Left renal pelvis (tissue), 4 donors: ENCODE measurements around the gene DLG5. TPM values are rescaled to one million over a fixed set of nuclear protein-coding genes. Genes with fewer than 3 reads are reported as not detected.

Experiments used
- DNase-seq, 4 donors: peaks; one replicate each; pipeline ENCODE4 v3.0.0-alpha.2; 2013; ENCODE audit warnings: low read depth in 4 of 4, low spot score in 3 of 4
- polyA plus RNA-seq, 4 donors: library from polyadenylated mRNA; unstranded; fragments of 120-200 nt; gene quantifications; one replicate each; pipeline ENCODE4 v1.2.1, GENCODE V29; 2013; ENCODE audit not compliant: insufficient read length in 4 of 4

Gene DLG5
- polyA plus RNA-seq, 4 donors: 36.3 to 47.2 (median 39.2) TPM

DNA sequence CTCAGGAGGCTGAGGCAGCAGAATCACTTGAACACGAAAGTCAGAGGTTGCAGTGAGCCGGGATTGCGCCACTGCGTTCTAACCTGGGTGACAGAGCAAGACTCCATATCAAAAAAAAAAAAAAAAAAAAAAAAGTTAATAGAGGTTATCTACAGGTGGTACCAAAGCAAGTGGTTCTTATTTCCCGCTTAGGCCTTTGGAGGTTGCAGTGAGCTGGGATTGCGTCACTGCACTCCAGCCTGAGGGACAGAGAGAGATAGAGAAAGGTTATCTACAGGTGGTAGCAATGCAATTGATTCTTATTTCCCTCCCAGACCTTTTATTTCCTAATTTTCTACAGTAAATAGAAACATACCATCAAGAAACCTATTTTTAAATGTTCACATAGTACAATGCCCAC lies 98.2 kb downstream of the DLG5 start:
- DNase-seq: no peak

DNA sequence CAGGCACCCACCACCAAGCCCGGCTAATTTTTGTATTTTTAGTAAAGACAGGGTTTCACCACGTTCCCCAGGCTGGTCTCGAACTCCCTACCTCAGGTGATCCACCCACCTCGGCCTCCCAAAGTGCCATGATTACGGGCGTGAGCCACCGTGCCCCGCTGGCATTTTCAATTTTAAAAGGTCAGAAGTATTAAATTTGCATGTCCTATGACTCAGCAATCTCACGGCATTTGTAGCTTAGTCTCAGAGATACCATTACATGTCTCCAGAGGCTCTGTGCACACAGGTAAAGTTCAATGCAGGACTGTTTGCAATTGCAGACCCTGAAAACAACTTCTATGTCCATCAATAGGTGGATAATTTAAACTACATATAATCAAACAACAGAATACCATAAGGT lies 99.2 kb downstream of the DLG5 start:
- no peak for DNase-seq

DNA sequence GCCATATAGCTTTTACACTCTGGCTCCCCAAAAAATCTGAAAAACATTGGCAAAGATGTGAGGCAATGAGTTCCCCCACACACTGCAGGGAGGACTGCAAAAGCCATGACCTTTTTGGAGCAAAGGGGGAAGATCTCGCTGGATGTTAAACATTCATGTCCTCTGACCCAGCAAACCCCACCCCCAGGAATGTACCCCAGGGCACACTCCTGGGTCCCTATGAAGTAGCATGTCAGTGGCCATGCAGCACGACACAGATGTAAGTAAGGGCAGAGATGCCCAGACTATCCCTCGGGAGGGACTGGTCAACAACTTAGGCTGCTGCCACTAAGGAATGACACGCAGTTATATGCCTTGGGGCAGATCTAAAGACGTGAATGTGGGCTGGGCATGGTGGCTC lies 100.6 kb downstream of the DLG5 start:
- no peak for DNase-seq

DNA sequence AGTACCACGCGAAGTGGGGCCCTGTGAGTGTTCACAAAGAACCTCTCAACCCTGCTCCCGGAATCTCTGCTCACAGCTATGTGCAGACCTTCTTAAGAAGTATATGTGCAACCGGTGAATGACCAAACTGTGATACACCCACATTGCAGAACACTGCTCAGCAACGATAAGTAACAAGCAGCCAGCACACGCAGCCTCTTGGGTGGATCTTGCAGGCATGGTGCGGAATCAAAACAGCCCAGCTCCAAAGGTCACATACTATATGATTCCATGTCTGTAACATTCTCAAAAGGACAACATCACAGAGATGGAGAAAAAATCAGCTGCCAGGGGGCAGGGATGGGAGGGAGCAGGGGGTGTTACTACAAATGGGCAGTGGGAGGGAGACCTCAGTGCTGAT lies 101.6 kb downstream of the DLG5 start:
- DNase-seq: no peak

DNA sequence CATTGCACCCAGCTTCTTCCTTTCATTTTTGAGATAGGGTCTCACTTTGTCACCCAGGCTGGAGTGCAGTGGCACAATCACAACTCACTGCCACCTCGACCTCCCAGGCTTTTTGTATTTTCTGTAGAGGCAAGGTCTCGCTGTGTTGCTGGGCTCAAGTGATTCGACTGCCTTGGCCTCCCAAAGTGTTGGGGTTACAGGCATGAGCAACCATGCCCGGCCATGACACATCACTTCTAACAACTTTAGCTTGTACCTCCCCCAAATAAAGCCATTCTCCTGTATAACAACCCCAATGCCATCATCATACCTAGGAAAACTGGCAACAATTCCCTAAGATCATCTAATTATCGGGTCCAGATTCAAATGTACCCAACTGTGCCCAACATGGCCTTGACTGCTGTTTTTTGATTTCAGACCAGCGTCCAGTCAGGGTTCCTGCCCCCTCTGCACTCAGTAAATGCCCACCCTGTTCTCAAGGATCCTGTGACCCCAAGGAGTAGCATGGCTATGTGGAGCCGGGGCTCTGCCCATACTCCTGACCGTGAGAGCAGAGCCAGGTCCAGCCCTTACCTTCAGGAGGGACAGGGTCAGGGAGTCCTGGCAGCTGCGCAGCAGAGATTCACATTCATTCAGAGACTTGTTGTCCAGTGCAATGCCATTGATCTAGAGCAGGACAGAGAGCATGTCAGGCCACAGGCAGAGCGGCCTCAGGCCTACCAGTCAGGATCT lies 102.6 kb downstream of the DLG5 start:
- no peak for DNase-seq

DNA sequence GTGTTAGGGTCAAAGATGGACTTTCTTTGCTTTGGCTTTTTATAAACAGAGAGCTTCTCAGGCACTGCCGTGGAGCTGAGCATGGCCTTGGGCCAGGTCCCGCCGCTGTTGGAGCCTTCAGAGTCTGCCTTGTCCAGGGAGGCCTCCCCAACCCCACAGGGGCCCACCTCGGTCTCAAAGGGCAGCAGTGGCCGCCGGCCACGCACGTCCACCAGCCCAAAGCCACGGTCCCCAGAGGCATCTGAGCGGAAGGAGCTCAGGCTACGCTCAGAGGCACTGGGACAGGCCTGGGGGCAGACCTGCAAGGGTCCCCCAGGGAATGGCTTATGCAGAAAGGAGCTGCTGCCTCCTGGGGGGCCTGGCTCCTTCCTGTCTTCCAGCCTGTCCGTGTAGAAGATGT lies 105.0 kb downstream of the DLG5 start:
- no peak for DNase-seq

DNA sequence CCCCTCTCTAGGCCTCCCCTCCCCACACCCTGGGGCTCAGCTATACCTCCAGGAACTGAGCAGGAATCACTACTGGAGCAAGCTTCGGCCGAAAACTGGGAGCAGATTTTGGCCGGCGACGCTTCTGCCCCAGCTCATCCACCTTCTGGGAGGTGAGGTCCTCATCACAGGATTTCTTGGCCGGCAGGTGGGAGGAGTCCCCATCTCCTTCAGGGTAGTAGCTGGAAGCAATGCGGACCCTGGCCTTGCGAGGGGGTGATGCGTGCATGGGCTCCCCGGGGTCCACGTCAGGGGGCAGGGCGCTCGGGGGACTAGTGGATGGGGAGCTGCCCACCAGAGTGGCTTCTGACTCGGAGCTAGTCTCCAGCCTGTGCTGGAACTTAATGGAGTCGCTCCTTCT lies 105.5 kb downstream of the DLG5 start:
- no peak for DNase-seq

DNA sequence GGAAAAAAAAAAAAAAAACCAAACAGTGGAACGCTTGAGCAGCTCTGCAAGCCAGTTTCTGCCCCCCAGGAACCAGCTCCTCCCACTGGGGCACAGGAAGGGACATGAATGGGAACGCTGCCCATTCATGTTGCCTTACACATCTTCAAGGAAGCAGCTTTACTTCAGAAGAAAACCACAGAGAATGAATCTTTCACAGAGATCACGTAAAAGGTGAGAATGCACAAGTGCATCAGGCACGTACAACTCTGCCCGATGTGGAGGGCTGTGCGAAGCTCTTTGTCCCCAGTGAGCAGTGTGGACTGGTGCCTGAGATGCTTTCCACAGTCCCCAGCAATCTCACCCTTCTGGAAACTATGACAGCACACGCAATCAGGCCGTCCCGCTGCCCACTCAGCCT lies 106.2 kb downstream of the DLG5 start:
- DNase-seq: no peak

DNA sequence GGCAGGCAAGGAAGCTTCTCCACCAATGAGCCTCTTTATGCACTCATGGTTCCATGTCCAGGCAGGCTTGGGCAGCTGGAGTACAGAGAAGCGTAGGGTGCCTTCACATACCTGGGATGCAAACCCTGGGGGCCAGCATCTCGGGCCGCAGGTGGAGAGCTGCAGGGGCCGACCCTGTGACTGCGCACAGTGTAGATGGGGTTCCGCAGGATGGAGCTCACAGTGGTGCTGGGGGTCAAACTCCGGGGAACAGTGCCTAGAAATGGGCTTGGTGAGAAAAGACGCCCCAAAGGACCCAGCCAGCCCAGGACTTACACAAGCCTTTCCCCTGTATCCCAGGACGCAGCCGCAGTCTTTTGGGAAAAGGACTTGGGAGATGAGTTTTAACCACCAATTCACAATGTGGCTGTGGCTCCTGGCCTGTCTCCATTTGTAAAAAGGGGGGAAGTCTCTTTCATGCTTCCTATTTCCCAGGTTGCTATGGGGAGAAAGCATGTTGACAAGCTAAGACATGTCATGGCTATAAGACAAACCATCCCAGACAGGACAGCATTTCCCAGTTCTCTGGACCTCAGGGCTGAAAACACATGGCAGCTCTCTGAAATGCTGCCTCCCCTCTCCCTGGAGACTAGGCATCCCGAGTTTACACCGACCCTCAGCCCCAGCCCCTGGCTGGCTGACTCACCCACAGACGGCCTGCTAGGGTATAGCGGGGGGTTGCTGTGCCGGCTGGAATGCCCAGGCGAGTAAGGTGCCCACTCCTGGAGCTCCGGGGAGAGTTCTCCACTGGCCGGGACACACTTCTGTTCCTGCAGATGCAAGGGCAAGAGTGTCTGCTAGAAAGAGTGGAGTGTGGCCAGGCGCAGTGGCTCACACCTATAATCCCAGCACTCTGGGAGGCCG lies 107.1 kb downstream of the DLG5 start:
- DNase-seq: no peak

DNA sequence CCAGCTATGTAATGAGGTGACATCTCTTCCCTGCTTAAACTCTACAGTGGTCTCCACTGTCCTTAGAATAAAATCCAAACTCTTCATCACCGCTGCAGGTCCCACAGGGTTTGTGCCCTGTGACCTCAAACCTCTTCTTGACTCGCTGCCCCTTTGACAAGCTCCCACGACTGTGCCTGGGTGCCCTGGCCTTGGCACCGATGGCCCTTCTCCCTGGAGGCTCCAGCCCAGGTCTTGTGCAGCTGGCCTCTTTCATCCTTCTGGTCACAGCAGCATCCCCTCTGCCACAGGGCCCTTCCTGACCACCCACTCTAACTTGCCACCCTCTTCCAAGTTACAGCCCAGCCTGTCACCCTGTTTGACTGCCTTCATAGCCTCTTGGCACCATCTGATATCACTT lies 108.2 kb downstream of the DLG5 start:
- DNase-seq: no peak

DNA sequence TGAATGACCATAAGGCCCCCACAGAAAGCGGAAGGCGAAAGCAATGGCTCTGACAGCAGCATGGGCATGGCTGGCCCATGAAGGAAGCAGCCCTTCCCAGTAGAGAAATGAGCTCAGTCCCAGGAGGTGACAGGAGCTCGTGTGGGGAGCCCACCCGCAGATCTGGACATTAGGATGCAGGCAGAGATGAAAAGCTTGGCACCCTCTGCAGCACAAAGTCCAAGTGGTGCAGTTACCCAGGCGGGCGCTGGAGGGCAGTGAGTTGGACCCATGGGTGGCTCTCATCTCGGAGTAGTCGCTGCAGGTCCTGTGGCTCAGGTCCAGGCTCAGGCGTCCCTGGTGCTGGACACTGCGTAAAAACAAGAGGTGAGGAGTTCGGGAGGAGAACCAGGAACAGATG lies 109.0 kb downstream of the DLG5 start:
- DNase-seq: no peak

DNA sequence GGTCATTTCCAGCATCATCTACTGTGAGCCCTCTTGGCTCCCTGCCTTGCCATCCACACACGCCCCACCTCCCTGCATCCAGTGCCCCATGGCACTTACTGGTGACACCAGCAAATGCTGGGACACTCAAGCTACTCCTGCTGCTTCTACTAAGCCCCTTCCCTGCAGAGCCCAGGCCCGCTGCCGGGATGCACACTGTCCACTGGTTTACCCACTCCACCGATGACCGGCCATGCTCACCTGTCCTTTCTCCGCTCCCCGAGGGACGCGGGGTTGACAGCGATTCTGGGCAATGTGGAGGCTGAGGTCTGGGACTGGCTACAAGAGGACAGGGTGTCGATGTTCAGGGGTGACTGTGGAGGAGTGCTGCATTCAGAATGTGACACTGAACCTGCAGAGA lies 110.2 kb downstream of the DLG5 start:
- no peak for DNase-seq

DNA sequence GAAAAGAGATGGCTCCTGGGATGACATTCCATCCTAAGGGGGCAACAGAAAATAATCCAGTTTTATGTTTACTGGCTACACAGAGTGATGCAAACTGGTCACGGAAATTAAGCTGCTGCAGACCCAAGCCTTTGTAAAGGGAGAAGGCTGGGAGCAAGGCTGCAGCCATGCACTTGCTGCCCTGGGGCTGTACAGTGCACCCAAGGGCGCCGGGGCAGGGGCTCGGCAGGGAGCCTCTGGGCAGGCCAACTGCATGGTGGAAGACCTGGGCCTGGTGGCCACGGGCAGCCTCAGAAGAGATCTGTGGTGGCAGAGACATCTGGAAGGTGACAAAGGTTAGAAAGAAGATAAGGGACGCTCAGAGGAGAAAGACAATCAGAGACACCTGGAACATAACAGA lies 113.8 kb downstream of the DLG5 start:
- DNase-seq: no peak

DNA sequence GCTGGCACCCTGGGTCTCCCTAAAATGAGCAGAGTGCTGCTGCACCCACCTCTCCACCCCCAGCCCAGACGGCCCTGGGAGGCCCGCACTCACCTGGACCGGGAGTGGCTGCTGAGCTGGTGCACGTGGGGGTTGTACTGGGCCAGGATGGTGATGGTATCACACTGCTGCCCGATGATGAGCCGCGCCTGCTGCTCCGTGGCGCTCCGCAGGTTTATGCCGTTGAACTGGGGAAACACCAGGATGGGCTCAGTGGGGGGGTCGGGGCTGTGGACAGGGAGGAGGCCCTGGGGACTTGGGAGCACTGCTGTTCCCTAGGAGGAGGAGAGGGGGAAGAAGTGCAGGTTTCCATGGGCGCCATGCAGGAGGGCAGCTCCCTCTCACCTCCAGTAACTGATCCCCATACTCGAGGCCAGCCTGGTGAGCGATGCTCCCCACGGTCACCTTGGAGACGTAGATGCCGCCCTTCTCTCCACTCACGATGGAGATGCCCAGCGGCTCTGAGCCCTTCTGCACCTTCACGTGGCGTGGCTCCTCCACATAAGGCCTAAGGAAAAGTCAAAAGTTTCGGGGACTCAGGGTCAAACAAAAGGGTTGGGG lies 114.6 kb downstream of the DLG5 start:
- no peak for DNase-seq

DNA sequence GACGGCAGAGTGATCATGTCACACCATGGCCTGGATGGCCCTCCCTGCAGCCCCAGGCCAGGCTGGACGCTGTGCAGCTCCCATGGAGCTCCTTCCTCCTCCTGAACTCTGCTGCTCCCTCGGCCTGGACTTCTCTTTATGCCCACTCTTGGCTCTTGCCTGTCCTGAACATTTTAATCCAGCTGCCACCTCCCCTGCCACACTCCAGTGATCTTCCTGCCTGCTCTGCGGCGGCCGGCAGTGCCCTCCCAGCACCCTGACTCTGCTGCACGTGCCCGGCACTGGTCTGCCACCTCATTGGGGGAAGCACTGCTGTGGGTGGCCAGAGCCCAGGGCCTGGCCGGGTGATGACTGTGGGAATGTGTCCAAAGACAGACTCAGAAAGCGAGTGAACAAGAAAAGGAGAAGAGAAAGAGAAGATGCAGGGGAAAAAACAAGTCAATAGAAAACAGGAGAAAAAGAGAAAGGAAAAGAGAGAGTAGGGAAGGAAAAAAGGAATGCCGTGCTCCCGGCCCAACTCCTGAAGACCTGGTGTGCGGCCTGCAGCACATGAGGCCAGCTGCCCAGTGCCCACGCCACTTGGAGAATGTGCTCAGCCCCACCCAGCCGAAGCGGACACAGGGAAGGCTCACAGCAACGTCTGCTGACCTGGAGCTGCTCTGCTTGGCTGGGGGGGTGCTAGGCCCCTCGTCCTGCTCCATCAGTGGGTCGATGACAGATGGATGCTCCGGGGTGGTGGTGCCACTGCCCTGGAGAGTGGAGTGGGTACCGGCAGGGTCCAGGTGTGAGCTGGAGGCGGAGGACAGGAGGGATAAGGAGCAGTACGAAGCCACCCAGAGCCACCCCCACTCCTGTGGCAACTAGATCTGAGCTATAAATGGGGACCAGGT lies 115.9 kb downstream of the DLG5 start:
- no peak for DNase-seq

DNA sequence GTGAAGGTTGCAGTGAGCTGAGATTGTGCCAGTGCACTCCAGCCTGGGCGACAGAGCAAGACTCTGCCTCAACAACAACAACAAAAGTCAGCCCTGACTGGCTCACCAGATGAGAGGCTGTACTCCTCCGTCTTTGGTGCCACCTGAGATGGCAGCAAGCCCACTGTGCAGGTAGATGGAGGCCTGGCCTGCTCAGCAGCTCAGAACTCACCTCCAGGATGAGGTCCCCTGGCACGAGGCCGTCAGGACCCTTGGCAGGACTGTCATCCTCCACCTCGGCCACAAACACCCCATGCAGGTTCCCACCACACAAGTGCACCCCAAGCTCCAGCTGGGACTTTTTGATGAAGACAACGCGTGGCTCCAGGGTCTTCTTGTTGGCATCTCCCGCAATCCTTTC lies 117.2 kb downstream of the DLG5 start:
- DNase-seq: no peak

DNA sequence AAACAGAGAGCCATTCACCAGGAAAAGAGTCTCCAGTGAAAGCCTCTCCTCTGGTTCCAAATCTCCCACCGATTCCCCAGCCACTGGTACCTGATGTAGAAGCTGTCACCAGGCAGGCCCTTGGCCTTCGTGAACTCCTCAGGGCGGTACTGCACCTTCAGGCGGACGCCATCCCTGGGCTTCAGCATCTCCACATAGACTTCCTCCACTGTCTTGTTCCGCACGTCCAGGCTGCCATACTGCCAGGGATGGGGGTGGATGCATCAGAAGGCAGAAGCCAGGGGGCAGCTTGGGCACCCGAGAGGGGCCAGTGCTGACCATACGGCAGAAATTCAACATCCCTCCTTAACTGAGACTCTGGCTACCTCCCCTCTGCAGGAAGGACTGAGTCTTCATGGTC lies 118.8 kb downstream of the DLG5 start:
- DNase-seq: no peak

DNA sequence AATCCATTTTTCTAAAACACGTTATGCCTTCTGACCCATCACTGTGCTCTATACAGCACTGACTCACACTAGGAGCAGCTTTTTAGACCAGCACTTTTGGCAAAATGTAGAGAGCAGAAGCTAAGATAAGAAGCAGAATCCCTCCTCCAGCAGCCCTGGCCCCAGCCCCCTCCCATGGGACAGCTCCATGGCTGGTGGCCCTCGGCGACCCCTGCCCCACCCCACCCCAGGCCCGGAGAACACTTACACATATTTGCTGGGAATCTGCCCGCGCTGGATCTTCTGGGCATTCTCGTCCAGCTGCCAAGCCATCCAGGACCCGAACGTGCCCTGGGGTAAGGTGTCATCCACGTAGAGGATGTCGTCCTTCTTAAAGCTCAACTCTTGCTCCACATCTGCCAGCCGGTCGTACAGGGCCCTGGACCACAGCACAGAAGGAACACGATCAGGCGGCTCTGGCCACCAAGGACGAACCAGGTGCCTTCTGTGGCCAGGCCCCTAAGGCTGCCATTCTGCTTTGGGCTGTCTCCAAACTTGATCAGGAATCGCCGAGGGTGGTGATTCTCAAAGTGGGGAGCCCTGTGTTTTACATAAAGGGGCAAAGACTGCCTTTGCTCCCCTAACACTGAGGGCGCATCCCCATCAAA lies 119.9 kb downstream of the DLG5 start:
- DNase-seq: no peak

DNA sequence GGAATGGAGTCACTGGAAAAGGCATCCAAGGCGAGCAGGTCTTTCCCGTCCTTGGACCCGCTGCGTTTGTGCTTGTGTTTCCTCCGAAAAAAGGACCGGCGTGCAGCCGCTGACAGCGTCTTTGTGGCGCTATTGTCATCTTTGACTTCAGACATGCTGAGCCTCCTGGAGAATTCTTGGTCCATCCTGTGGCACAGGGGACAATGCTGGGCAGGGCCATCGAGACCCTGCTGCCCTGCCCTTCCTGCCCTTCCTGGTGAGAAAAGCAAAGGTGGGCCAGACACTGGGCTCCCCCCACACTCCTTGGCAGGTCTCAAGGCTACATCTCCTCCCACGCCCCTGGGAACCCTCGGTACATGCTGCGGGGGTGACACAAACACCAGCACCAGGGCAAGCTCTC lies 120.9 kb downstream of the DLG5 start:
- DNase-seq: no peak

DNA sequence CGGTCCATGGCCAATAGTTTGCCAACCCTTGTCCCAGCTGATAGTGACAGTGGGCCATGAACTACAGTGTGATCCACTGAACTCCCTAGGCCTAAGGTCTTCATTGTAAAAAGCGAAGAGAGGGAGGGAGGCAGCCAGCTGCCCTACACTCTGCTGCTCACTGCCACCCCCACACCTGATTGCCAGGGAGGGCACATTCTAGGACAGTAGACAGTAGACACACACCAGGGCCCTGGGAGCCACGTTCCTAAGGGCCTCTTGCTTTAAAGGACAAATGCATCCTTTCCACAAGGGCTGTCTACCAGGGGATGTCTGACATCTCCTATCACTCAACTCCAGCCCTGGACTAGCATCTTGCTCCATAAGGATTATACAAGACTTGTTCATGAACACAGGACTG lies 122.2 kb downstream of the DLG5 start:
- no peak for DNase-seq
